ENCODE measurements around the gene WTIP. TPM values are rescaled to one million over a fixed set of nuclear protein-coding genes. Genes with fewer than 3 reads are reported as not detected.
"Not testable (repeated sequence)": the region's sequence is repeated elsewhere in the genome, so short reads cannot be mapped to it uniquely, and the experiment has no call there.

WTIP gene
- total and polyA plus RNA-seq, 4 experiments from 2014 or later = 0.23 to 0.39 TPM; not detected in 2

GRCh38 chr19:34455783-34456480 is 25.6 kb upstream of the WTIP start:
- intact Hi-C loops (cut with micrococcal nuclease); CTCF ChIA-PET (ENCODE audit: partially characterized antibody); H3K4me1 ChIP-seq (ENCODE audit: insufficient read depth, low read length); H3K27me3 ChIP-seq (ENCODE audit: insufficient read depth, low read length); H3K4me3 ChIP-seq (ENCODE audit: low read length in 2 of 2); H3K4me1 Mint-ChIP-seq; H3K27ac ChIP-seq (ENCODE audit: low read depth, low read length); H3K9me3 ChIP-seq (ENCODE audit: control insufficient read depth in 1 of 2, low read length in 2 of 2); H3K4me3 Mint-ChIP-seq; H3K27ac Mint-ChIP-seq; POLR2A ChIA-PET (ENCODE audit: partially characterized antibody); DNase-seq; H3K27me3 Mint-ChIP-seq; H3K9me3 Mint-ChIP-seq: not testable (repeated sequence)
- H3K36me3 ChIP-seq (ENCODE audit: insufficient read depth, low read length) = peaks cover 61% of the 10 kb centered on the region
- peaks cover 54 to 65% of the 10 kb centered on the region in 2 donors for H3K36me3 Mint-ChIP-seq

- Histone ChIP-seq H3K27ac (ENCODE audit: low read depth, low read length) (no peak overlapping the region), H3K36me3 (ENCODE audit: insufficient read depth, low read length) (peaks cover 67% of the 10 kb centered on the region), H3K9me3 (ENCODE audit: control insufficient read depth in 1 of 2, low read length in 2 of 2) (no peaks in the 10 kb centered on the region), H3K27me3 (ENCODE audit: insufficient read depth, low read length) (no peaks in the 10 kb centered on the region), H3K4me3 (ENCODE audit: low read length in 2 of 2) (no peak overlapping the region), H3K4me1 (ENCODE audit: insufficient read depth, low read length) (no peaks in the 10 kb centered on the region)
- Mint-ChIP-seq H3K36me3 (peaks cover 65 to 72% of the 10 kb centered on the region in 2 donors), H3K27me3 (no peaks in the 10 kb centered on the region), H3K4me3 (no peak overlapping the region), H3K27ac (peak overlapping the region in 1 of 7 donors; percentile 26), H3K9me3 (no peaks in the 10 kb centered on the region), H3K4me1 (peaks cover 4 to 6% (median 5%) of the 10 kb centered on the region in 4 donors)
- intact Hi-C loops (cut with micrococcal nuclease) = no loop called here
- DNase-seq = no peak
- POLR2A ChIA-PET (ENCODE audit: partially characterized antibody) = no interaction called here
- CTCF ChIA-PET (ENCODE audit: partially characterized antibody) = no interaction called here
Observed at GRCh38 chr19:34457446-34457845, 24.1 kb upstream of the WTIP start.

GRCh38 chr19:34458677-34459076 is 22.9 kb upstream of the WTIP start:
- no peak for DNase-seq
- H3K36me3 ChIP-seq (ENCODE audit: insufficient read depth, low read length) = peaks cover 71% of the 10 kb centered on the region
- Mint-ChIP-seq H3K9me3 (no peaks in the 10 kb centered on the region), H3K27me3 (no peaks in the 10 kb centered on the region), H3K4me1 (peaks cover 4 to 5% (median 4%) of the 10 kb centered on the region in 4 donors), H3K27ac (no peak overlapping the region), H3K4me3 (no peak overlapping the region), H3K36me3 (peaks cover 64 to 72% of the 10 kb centered on the region in 2 donors)
- no peak overlapping the region for H3K4me3 ChIP-seq (ENCODE audit: low read length in 2 of 2)
- no peaks in the 10 kb centered on the region for H3K9me3 ChIP-seq (ENCODE audit: control insufficient read depth in 1 of 2, low read length in 2 of 2)
- H3K27me3 ChIP-seq (ENCODE audit: insufficient read depth, low read length) = no peaks in the 10 kb centered on the region
- intact Hi-C loops (cut with micrococcal nuclease) = no loop called here
- no peak overlapping the region for H3K27ac ChIP-seq (ENCODE audit: low read depth, low read length)
- H3K4me1 ChIP-seq (ENCODE audit: insufficient read depth, low read length) = no peaks in the 10 kb centered on the region
- CTCF ChIA-PET (ENCODE audit: partially characterized antibody) = interaction anchor here (0.8 kb wide), 1 partner anchor 17 kb away, joined by 4 read pairs; no protein-coding TSS in a partner anchor
- POLR2A ChIA-PET (ENCODE audit: partially characterized antibody) = no interaction called here

GRCh38 chr19:34459614-34460013 is 21.9 kb upstream of the WTIP start:
- no peak overlapping the region for H3K4me3 ChIP-seq (ENCODE audit: low read length in 2 of 2)
- H3K9me3 Mint-ChIP-seq = no peaks in the 10 kb centered on the region
- H3K4me1 Mint-ChIP-seq = peaks cover 3 to 5% (median 4%) of the 10 kb centered on the region in 4 donors
- peaks cover 67 to 71% of the 10 kb centered on the region in 2 donors for H3K36me3 Mint-ChIP-seq
- CTCF ChIA-PET (ENCODE audit: partially characterized antibody) = no interaction called here
- no peaks in the 10 kb centered on the region for H3K4me1 ChIP-seq (ENCODE audit: insufficient read depth, low read length)
- peak overlapping the region in 2 of 7 donors; percentile 11 to 18 for H3K27ac Mint-ChIP-seq
- no peaks in the 10 kb centered on the region for H3K27me3 Mint-ChIP-seq
- peak overlapping the region in 1 of 8 donors; percentile 42 for H3K4me3 Mint-ChIP-seq
- peaks cover 64% of the 10 kb centered on the region for H3K36me3 ChIP-seq (ENCODE audit: insufficient read depth, low read length)
- intact Hi-C loops (cut with micrococcal nuclease) = no loop called here
- H3K9me3 ChIP-seq (ENCODE audit: control insufficient read depth in 1 of 2, low read length in 2 of 2) = no peaks in the 10 kb centered on the region
- H3K27ac ChIP-seq (ENCODE audit: low read depth, low read length) = no peak overlapping the region
- no peak for DNase-seq
- POLR2A ChIA-PET (ENCODE audit: partially characterized antibody) = no interaction called here
- no peaks in the 10 kb centered on the region for H3K27me3 ChIP-seq (ENCODE audit: insufficient read depth, low read length)

GRCh38 chr19:34461375-34462100 is 20.0 kb upstream of the WTIP start:
- peaks cover 0 to 4% (median 3%) of the 10 kb centered on the region in 4 donors for H3K4me1 Mint-ChIP-seq
- H3K36me3 ChIP-seq (ENCODE audit: insufficient read depth, low read length) = peaks cover 71% of the 10 kb centered on the region
- POLR2A ChIA-PET (ENCODE audit: partially characterized antibody) = no interaction called here
- no peaks in the 10 kb centered on the region for H3K27me3 ChIP-seq (ENCODE audit: insufficient read depth, low read length)
- no peak overlapping the region for H3K27ac ChIP-seq (ENCODE audit: low read depth, low read length)
- no peaks in the 10 kb centered on the region for H3K9me3 ChIP-seq (ENCODE audit: control insufficient read depth in 1 of 2, low read length in 2 of 2)
- H3K27me3 Mint-ChIP-seq = no peaks in the 10 kb centered on the region
- H3K4me1 ChIP-seq (ENCODE audit: insufficient read depth, low read length) = no peaks in the 10 kb centered on the region
- intact Hi-C loops (cut with micrococcal nuclease) = no loop called here
- H3K4me3 ChIP-seq (ENCODE audit: low read length in 2 of 2) = no peak overlapping the region
- CTCF ChIA-PET (ENCODE audit: partially characterized antibody) = no interaction called here
- no peak overlapping the region for H3K4me3 Mint-ChIP-seq
- DNase-seq = no peak
- peaks cover 69 to 81% of the 10 kb centered on the region in 2 donors for H3K36me3 Mint-ChIP-seq
- no peaks in the 10 kb centered on the region for H3K9me3 Mint-ChIP-seq
- peak overlapping the region in 4 of 7 donors; percentile 48 to 83 (median 63) for H3K27ac Mint-ChIP-seq

GRCh38 chr19:34464785-34465184 is 16.8 kb upstream of the WTIP start:
- H3K4me3 ChIP-seq (ENCODE audit: low read length in 2 of 2); H3K4me3 Mint-ChIP-seq; CTCF ChIA-PET (ENCODE audit: partially characterized antibody); H3K4me1 Mint-ChIP-seq; H3K9me3 Mint-ChIP-seq; H3K27me3 Mint-ChIP-seq; H3K9me3 ChIP-seq (ENCODE audit: control insufficient read depth in 1 of 2, low read length in 2 of 2); H3K4me1 ChIP-seq (ENCODE audit: insufficient read depth, low read length); intact Hi-C loops (cut with micrococcal nuclease); POLR2A ChIA-PET (ENCODE audit: partially characterized antibody); H3K27me3 ChIP-seq (ENCODE audit: insufficient read depth, low read length); DNase-seq; H3K27ac ChIP-seq (ENCODE audit: low read depth, low read length): not testable (repeated sequence)
- H3K36me3 ChIP-seq (ENCODE audit: insufficient read depth, low read length) = peaks cover 69% of the 10 kb centered on the region
- Mint-ChIP-seq H3K27ac (peak overlapping the region in 1 of 7 donors; percentile 17), H3K36me3 (peaks cover 67 to 88% of the 10 kb centered on the region in 2 donors)

- peak overlapping the region in 2 of 7 donors; percentile 2 to 36 for H3K27ac Mint-ChIP-seq
- ChIA-PET CTCF (ENCODE audit: partially characterized antibody) (no interaction called here), POLR2A (ENCODE audit: partially characterized antibody) (no interaction called here)
- no peak overlapping the region for H3K27ac ChIP-seq (ENCODE audit: low read depth, low read length)
- intact Hi-C loops (cut with micrococcal nuclease) = no loop called here
- no peaks in the 10 kb centered on the region for H3K27me3 Mint-ChIP-seq
- no peak overlapping the region for H3K4me3 Mint-ChIP-seq
- H3K4me1 ChIP-seq (ENCODE audit: insufficient read depth, low read length) = no peaks in the 10 kb centered on the region
- H3K27me3 ChIP-seq (ENCODE audit: insufficient read depth, low read length) = no peaks in the 10 kb centered on the region
- H3K36me3 ChIP-seq (ENCODE audit: insufficient read depth, low read length) = peaks cover 54% of the 10 kb centered on the region
- H3K9me3 ChIP-seq (ENCODE audit: control insufficient read depth in 1 of 2, low read length in 2 of 2) = no peaks in the 10 kb centered on the region
- no peak overlapping the region for H3K4me3 ChIP-seq (ENCODE audit: low read length in 2 of 2)
- H3K36me3 Mint-ChIP-seq = peaks cover 63 to 80% of the 10 kb centered on the region in 2 donors
- peaks cover 0 to 4% (median 0%) of the 10 kb centered on the region in 4 donors for H3K4me1 Mint-ChIP-seq
- no peaks in the 10 kb centered on the region for H3K9me3 Mint-ChIP-seq
- no peak for DNase-seq
Observed at GRCh38 chr19:34468409-34468808, 13.1 kb upstream of the WTIP start.

Measured in CD4-positive, alpha-beta memory T cell (primary cell).